NB4 (cell line): ENCODE data around the gene TGFBR1.

Source experiments
- DNase-seq: peaks from one replicate; pipeline ENCODE4 v3.0.0; 2010; ENCODE audit warnings: low read depth
- H3K4me3 ChIP-seq: one replicate; pipeline ENCODE4 v1.5.1; 2011; ENCODE audit warnings: mild to moderate bottlenecking, low read depth, low read length, moderate library complexity
- MYC ChIP-seq: IDR thresholded peaks from 2 replicates; pipeline ENCODE4 v1.6.1; 2011; ENCODE audit warnings: low read depth, low read length
- POLR2A ChIP-seq: IDR thresholded peaks from 2 replicates; pipeline ENCODE4 v1.6.1; 2011; ENCODE audit warnings: mild to moderate bottlenecking; ENCODE audit not compliant: insufficient read length; ENCODE audit errors: extremely low read depth
- TF ChIP-seq, protein P1 (sequence below): IDR thresholded peaks from one replicate; pipeline ENCODE4 v1.5.1; 2012; ENCODE audit warnings: low read depth, low read length
- TF ChIP-seq, protein P2 (sequence below): IDR thresholded peaks from 2 replicates; pipeline ENCODE4 v1.6.1; 2011; ENCODE audit warnings: low read depth, low read length

The TGFBR1 gene

DNA sequence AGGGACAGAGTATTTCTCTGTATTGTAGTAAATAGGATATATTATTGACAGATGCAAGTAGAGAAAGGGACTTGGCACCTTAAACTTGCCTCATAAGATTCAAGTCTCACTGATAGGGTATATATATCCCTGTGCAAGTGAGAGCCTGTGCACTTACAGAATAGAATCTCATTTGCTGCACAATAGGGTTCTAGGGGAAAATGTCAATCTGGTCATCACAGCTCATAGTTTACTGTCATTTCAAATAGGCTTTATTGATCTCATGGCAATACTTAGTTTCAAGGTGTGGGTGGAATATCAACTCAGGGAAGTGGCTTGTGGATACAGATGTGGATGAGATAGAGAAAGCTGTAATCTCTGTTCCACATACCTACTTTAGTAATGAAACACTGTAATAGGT, 42.3 kb downstream of the TGFBR1 start:
- no peak overlapping the region for H3K4me3 ChIP-seq
- no peak for DNase-seq
- TF ChIP-seq MYC = no peak
- TF ChIP-seq, protein P1, sequence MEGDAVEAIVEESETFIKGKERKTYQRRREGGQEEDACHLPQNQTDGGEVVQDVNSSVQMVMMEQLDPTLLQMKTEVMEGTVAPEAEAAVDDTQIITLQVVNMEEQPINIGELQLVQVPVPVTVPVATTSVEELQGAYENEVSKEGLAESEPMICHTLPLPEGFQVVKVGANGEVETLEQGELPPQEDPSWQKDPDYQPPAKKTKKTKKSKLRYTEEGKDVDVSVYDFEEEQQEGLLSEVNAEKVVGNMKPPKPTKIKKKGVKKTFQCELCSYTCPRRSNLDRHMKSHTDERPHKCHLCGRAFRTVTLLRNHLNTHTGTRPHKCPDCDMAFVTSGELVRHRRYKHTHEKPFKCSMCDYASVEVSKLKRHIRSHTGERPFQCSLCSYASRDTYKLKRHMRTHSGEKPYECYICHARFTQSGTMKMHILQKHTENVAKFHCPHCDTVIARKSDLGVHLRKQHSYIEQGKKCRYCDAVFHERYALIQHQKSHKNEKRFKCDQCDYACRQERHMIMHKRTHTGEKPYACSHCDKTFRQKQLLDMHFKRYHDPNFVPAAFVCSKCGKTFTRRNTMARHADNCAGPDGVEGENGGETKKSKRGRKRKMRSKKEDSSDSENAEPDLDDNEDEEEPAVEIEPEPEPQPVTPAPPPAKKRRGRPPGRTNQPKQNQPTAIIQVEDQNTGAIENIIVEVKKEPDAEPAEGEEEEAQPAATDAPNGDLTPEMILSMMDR = no peak
- TF ChIP-seq POLR2A = no peak
- TF ChIP-seq, protein P2, sequence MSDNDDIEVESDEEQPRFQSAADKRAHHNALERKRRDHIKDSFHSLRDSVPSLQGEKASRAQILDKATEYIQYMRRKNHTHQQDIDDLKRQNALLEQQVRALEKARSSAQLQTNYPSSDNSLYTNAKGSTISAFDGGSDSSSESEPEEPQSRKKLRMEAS = no peak

DNA sequence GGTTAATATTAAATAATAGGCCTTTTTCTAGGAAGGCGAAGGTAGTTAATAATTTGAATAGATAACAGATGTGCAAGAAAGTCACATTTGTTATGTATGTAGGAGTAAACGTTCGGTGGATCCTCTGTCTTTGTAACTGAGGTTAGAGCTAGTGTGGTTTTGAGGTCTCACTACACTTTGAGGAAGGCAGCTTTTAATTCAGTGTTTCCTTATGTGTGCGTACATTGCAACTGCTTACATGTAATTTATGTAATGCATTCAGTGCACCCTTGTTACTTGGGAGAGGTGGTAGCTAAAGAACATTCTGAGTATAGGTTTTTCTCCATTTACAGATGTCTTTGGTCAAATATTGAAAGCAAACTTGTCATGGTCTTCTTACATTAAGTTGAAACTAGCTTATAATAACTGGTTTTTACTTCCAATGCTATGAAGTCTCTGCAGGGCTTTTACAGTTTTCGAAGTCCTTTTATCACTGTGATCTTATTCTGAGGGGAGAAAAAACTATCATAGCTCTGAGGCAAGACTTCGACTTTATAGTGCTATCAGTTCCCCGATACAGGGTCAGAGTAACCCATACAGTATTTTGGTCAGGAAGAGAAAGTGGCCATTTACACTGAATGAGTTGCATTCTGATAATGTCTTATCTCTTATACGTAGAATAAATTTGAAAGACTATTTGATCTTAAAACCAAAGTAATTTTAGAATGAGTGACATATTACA, 45.7 kb downstream of the TGFBR1 start:
- peak; percentile 45 for DNase-seq
- TF ChIP-seq, protein P1 = no peak
- TF ChIP-seq, protein P2 = no peak
- TF ChIP-seq POLR2A (no peak), MYC (no peak)
- no peak overlapping the region for H3K4me3 ChIP-seq

DNA sequence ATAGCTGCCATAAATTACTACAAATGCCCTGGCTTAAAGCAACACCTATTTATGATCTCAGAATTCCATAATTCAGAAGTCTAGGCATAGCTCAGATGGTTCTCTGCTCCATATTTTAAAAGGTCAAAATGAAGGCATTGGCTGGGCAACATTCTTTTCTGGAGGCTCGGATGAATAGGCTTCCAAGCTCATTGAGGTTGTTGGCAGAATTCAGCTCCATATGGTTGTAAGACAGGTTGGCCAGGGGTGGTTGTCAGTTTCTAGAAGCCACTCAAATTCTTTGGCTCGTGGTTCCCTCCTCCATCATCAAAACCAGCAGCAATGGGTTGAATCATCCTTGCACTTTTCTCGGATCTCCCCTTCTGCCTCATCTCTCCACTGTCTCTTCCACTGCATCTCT, 49.4 kb downstream of the TGFBR1 start:
- no peak for DNase-seq
- no peak overlapping the region for H3K4me3 ChIP-seq
- TF ChIP-seq POLR2A = no peak
- TF ChIP-seq, protein P1 = no peak
- TF ChIP-seq, protein P2 = no peak
- TF ChIP-seq MYC = no peak

DNA sequence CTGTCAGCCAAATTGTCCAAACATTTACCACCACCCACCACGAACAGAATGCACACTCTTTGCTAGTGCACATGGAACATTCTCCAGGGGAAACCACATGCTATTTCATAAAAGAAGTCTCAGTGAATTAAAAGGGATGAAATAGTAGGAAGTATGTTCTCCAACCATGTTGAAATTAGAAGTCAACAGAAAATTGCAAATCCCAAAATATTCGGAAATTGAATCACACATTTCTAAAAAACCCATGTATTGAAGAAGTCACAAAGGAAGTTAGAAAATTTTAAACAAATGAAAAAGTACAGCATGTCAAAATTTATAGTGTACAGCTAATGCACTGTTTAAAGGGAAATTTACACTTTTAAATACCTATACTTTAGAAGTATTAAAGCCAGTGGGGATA, 50.8 kb downstream of the TGFBR1 start:
- no peak for DNase-seq
- no peak overlapping the region for H3K4me3 ChIP-seq
- TF ChIP-seq, protein P1 = no peak
- no peak for TF ChIP-seq MYC
- TF ChIP-seq, protein P2 = no peak
- TF ChIP-seq POLR2A = no peak

DNA sequence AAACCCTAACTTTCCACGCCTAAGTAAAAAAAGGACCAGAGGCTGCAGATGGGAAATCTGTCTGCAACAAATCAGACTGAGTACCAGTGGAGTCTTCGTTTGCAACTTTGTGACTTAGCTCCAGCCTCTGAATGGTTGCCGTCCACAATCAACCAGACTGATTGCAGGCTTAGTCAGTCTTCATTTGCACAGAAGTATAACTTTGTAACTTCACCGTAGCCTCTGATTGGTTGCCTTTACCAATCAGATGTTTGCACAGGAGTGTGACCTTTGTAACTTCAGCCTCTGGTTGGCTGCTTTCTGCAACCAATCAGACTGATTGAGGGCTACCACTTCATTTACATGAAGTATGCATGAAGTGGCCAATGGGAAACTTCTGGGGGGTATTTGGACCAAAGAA, 53.7 kb downstream of the TGFBR1 start:
- no peak for TF ChIP-seq POLR2A
- TF ChIP-seq MYC = no peak
- TF ChIP-seq, protein P1 = no peak
- TF ChIP-seq, protein P2 = no peak
- no peak overlapping the region for H3K4me3 ChIP-seq
- DNase-seq = no peak
